Testis (tissue), 3 donors: ENCODE results near the gene STAT4. TPM values are rescaled to one million over a fixed set of nuclear protein-coding genes. Genes with fewer than 3 reads are reported as not detected.
"Not testable (repeated sequence)": the region's sequence is repeated elsewhere in the genome, so short reads cannot be mapped to it uniquely, and the experiment has no call there.

Source experiments
- DNase-seq: peaks from one replicate; pipeline ENCODE4 v3.0.0-alpha.2; 2019
- H3K27ac ChIP-seq, 2 donors: fragments of 200-600 bp; sonication (generic); one replicate each; pipeline ENCODE4 v1.5.1; 2019
- H3K27me3 ChIP-seq: fragments of 200-600 bp; sonication (generic); one replicate; pipeline ENCODE4 v1.5.1; 2019
- H3K36me3 ChIP-seq: fragments of 200-600 bp; sonication (generic); one replicate; pipeline ENCODE4 v1.5.1; 2017; ENCODE audit warnings: low read depth; ENCODE audit errors: missing control alignments
- H3K4me1 ChIP-seq: fragments of 200-600 bp; sonication (generic); one replicate; pipeline ENCODE4 v1.5.1; 2019
- H3K4me3 ChIP-seq, 2 donors: fragments of 200-600 bp; sonication (generic); one replicate each; pipeline ENCODE4 v1.5.1; 2017 to 2019
- H3K9me3 ChIP-seq: fragments of 200-600 bp; sonication (generic); one replicate; pipeline ENCODE4 v1.5.1; 2017
- POLR2A ChIP-seq: fragments of 450-650 bp; IDR thresholded peaks from one replicate; pipeline ENCODE4 v1.6.1; 2017; ENCODE audit warnings: antibody characterized with exemption, mild to moderate bottlenecking, moderate library complexity
- WGBS, 2 donors: methylation state at CpG; one replicate each; pipeline ENCODE4 v1.1.5; 2018; 5-methylcytosine and 5-hydroxymethylcytosine counted together
- intact Hi-C: fragments of 100-400 bp; cut with DNase I; formaldehyde crosslinking; loops from one replicate; pipeline ENCODE4 v1.15.1; 2023; ENCODE audit warnings: low total_unique reads
- polyA plus RNA-seq: library from polyadenylated mRNA; stranded (reverse); fragments of 350-450 nt; fragmentation: Illumina TruSeq; extraction: RNeasy Lipid Tissue Mini Kit (QIAGEN cat#74804); gene quantifications from one replicate; pipeline ENCODE4 v1.2.3, GENCODE V29; 2014; ENCODE audit warnings: low read depth, low replicate concordance; ENCODE audit not compliant: insufficient read depth
- total RNA-seq, 2 donors: library from RNA; depleted of rRNA; stranded (reverse); fragments of >200 nt; gene quantifications; one replicate each; pipeline ENCODE4 v1.2.3, GENCODE V29; 2016
- TF ChIP-seq, protein P1 (sequence below), 3 experiments: fragments of 450-650 bp in 2 of 3; fragments of 200-600 bp in 1 of 3; sonication (generic) in 1 of 3; IDR thresholded peaks; one replicate each; pipeline ENCODE4 v1.5.1; 2016 to 2019; ENCODE audit warnings: antibody characterized with exemption in 3 of 3, mild to moderate bottlenecking in 2 of 3, moderate library complexity in 1 of 3

Gene STAT4
- total and polyA plus RNA-seq, 3 donors from 2014 or later: 23.0 to 59.4 (median 36.4) TPM

DNA sequence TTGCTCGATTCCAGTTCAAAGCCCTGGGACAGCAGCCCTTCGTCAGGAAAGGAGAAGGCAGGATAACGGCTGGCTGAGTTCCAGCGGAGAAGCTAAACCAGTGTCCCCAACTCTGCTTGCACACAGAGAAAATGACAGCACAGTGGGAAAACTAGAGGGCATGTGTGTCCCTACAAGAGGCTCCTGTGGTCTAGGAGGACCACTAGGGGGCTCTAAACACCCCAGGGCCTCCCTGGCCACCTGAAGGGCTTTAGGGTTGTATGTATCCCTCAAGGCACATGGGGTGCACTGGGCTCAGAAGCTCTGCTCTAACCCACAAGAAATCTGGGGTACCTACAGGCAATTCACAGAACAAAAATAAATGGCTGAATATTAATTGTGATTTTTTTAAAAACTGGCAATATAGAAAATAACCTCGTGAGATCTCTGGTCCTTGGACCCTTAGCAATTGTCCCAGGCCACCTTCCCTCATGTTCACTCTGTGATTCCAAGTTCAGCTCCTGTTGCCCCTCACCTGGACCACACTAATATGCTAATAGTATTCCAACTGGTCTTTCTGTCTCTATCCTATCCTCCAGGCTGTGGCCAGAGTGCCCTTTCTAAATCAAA is 154.4 kb downstream of the STAT4 start:
- peak; percentile 27 for DNase-seq
- no peak overlapping the region for H3K4me3 ChIP-seq
- no peaks in the 10 kb centered on the region for H3K4me1 ChIP-seq
- H3K36me3 ChIP-seq: no peaks in the 10 kb centered on the region
- no peaks in the 10 kb centered on the region for H3K9me3 ChIP-seq
- intact Hi-C loops: no loop called here
- 88 to 89% methylated on average over 5 of the region's 5 CpGs for WGBS, 2 donors
- H3K27ac ChIP-seq: no peak overlapping the region
- no peaks in the 10 kb centered on the region for H3K27me3 ChIP-seq
- TF ChIP-seq, protein P1, sequence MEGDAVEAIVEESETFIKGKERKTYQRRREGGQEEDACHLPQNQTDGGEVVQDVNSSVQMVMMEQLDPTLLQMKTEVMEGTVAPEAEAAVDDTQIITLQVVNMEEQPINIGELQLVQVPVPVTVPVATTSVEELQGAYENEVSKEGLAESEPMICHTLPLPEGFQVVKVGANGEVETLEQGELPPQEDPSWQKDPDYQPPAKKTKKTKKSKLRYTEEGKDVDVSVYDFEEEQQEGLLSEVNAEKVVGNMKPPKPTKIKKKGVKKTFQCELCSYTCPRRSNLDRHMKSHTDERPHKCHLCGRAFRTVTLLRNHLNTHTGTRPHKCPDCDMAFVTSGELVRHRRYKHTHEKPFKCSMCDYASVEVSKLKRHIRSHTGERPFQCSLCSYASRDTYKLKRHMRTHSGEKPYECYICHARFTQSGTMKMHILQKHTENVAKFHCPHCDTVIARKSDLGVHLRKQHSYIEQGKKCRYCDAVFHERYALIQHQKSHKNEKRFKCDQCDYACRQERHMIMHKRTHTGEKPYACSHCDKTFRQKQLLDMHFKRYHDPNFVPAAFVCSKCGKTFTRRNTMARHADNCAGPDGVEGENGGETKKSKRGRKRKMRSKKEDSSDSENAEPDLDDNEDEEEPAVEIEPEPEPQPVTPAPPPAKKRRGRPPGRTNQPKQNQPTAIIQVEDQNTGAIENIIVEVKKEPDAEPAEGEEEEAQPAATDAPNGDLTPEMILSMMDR (IDR thresholded peaks at IDR 0.05): peak in 1 of 3 experiments; percentile 28
- TF ChIP-seq POLR2A: no peak

DNA sequence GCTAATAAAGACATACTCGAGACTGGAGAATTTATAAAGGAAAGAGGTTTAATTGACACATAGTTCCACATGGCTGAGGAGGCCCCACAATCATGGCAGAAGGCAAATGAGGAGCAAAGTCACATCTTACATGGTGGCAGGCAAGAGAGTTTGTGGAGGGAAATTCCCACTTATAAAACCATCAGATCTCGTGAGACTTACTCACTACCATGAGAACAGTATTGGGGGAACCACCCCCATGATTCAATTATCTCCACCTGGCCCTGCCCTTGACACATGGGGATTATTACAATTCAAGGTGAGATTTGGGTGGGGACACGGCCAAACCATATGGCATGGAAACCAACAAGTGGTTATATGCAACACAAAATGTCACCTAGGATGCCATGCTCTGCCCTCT is 155.5 kb downstream of the STAT4 start:
- H3K27ac ChIP-seq, H3K4me1 ChIP-seq, intact Hi-C loops, H3K36me3 ChIP-seq, H3K9me3 ChIP-seq, H3K27me3 ChIP-seq, H3K4me3 ChIP-seq, DNase-seq: not testable (repeated sequence)
- WGBS, 2 donors: 58 to 91% methylated on average over 2 to 3 of the region's 3 CpGs

DNA sequence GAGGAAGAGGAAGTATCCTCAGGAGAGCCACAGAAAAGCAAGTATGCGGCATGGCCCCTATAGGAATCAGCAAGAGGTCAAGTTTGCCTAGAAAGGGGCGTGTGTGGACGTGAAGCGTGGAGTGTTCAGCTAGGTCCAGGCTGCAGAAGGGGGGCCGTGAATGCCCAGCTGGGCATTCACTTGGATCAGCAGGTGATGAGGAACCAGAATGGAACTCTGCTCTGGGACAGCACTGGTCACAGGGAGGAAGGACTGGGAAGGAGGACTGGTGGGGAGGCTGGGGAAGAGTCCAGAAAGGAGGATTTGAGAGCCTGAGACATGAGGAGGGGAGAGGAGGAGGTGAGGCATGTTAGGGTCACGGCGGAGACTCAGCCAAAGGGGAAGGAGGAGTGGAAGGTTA is 156.6 kb downstream of the STAT4 start:
- intact Hi-C loops: no loop called here
- 86 to 96% methylated on average over 7 of the region's 7 CpGs for WGBS, 2 donors

DNA sequence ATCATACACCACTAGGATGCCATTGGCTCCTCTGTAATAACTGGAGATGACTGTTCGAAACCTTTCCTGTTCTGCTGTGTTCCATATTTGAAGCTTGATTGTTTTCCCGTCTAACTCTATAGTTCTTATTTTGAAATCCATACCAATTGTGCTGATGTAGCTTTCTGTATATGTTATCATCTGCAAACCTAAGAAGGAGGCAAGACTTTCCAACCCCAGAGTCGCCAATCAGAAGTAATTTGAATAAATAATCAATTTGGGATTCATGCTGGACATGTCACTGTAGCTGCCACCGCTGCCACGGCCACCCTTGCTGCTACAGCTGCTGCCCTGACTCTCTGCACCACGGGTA is 157.5 kb downstream of the STAT4 start:
- H3K9me3 ChIP-seq: no peaks in the 10 kb centered on the region

More for the DNA sequence above, 156.6 kb downstream of the STAT4 start:
- no peaks in the 10 kb centered on the region for H3K9me3 ChIP-seq
- H3K4me3 ChIP-seq: no peak overlapping the region
- no peaks in the 10 kb centered on the region for H3K4me1 ChIP-seq
- no peak overlapping the region for H3K27ac ChIP-seq
- no peak for TF ChIP-seq POLR2A
- TF ChIP-seq, protein P1 (IDR thresholded peaks at IDR 0.05): no peak
- H3K36me3 ChIP-seq: no peaks in the 10 kb centered on the region
- no peaks in the 10 kb centered on the region for H3K27me3 ChIP-seq
- no peak for DNase-seq

DNA sequence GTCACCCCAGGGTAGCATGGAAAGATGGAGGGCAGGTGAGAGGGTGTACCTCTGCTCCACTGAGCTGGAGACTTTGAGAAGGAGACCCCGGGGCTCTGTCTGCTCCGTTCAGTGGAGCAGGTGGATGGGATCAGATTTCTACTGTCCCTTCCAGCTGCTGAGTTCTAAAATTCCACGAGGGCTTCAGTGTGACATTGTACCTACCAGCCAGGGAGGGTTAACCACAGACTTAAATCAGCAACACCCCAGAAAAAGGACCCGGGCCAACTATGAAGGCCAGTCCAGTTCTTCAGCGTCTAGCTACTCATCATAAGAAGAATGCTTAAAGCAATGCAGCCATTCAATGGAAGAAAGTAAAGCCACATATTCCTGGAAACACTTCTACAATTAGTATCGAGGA is 160.7 kb downstream of the STAT4 start:
- H3K27me3 ChIP-seq: no peaks in the 10 kb centered on the region
- intact Hi-C loops: no loop called here
- DNase-seq: no peak
- H3K36me3 ChIP-seq: no peaks in the 10 kb centered on the region
- H3K4me3 ChIP-seq: no peak overlapping the region
- no peaks in the 10 kb centered on the region for H3K9me3 ChIP-seq
- TF ChIP-seq, protein P1 (IDR thresholded peaks at IDR 0.05): no peak
- no peak for TF ChIP-seq POLR2A
- no peak overlapping the region for H3K27ac ChIP-seq
- WGBS, 2 donors: 76 to 82% methylated on average over 5 to 6 of the region's 6 CpGs
- H3K4me1 ChIP-seq: no peaks in the 10 kb centered on the region

More for the DNA sequence above, 157.5 kb downstream of the STAT4 start:
- intact Hi-C loops: no loop called here
- Histone ChIP-seq H3K27me3 (no peaks in the 10 kb centered on the region), H3K36me3 (no peaks in the 10 kb centered on the region), H3K27ac (no peak overlapping the region), H3K4me3 (no peak overlapping the region), H3K4me1 (no peaks in the 10 kb centered on the region)
- DNase-seq: no peak
- 95 to 96% methylated on average over 6 of the region's 6 CpGs for WGBS, 2 donors
- no peak for TF ChIP-seq POLR2A
- TF ChIP-seq, protein P1 (IDR thresholded peaks at IDR 0.05): no peak
